Endothelial cell of umbilical vein (primary cell): ENCODE data around the gene HIVEP1.

Experiments
- EZH2 ChIP-seq: IDR thresholded peaks from 2 replicates; pipeline ENCODE4 v1.6.1; 2012; ENCODE audit warnings: borderline replicate concordance, low read depth, mild to moderate bottlenecking, moderate library complexity, low read length, inconsistent platforms; ENCODE audit not compliant: severe bottlenecking
- FOS ChIP-seq: IDR thresholded peaks from 2 replicates; pipeline ENCODE4 v1.6.1; 2011; ENCODE audit warnings: mild to moderate bottlenecking, low read length, moderate library complexity, borderline replicate concordance; ENCODE audit not compliant: insufficient read depth
- JUN ChIP-seq: IDR thresholded peaks from 2 replicates; pipeline ENCODE4 v1.6.1; 2011; ENCODE audit warnings: borderline replicate concordance, low read depth; ENCODE audit not compliant: insufficient read length, insufficient read depth
- MYC ChIP-seq: IDR thresholded peaks from one replicate; pipeline ENCODE4 v1.6.1; 2011; ENCODE audit warnings: mild to moderate bottlenecking, low read depth, low read length
- POLR2A ChIP-seq: IDR thresholded peaks from 2 replicates; pipeline ENCODE4 v1.6.1; 2012; ENCODE audit warnings: low read depth, mild to moderate bottlenecking, control low read depth, low read length
- POLR2AphosphoS5 ChIP-seq: IDR thresholded peaks from 2 replicates; pipeline ENCODE4 v1.6.1; 2012; ENCODE audit warnings: low read depth, mild to moderate bottlenecking, control low read depth, low read length, moderate library complexity; ENCODE audit not compliant: insufficient read depth
- TF ChIP-seq, protein P1 (sequence below), 2 donors: IDR thresholded peaks; 1 replicate in 1 of 2; 2 replicates in 1 of 2; pipeline ENCODE4 v1.5.1; 2011; ENCODE audit warnings: low read length in 2 of 2, mild to moderate bottlenecking in 2 of 2, moderate library complexity in 2 of 2, control low read depth in 1 of 2, inconsistent platforms in 1 of 2, low read depth in 1 of 2; ENCODE audit not compliant: insufficient read depth in 1 of 2; ENCODE audit errors: extremely low read depth in 1 of 2
- TF ChIP-seq, protein P2 (sequence below): IDR thresholded peaks from 2 replicates; pipeline ENCODE4 v1.6.1; 2011; ENCODE audit not compliant: insufficient read depth, insufficient read length

DNA sequence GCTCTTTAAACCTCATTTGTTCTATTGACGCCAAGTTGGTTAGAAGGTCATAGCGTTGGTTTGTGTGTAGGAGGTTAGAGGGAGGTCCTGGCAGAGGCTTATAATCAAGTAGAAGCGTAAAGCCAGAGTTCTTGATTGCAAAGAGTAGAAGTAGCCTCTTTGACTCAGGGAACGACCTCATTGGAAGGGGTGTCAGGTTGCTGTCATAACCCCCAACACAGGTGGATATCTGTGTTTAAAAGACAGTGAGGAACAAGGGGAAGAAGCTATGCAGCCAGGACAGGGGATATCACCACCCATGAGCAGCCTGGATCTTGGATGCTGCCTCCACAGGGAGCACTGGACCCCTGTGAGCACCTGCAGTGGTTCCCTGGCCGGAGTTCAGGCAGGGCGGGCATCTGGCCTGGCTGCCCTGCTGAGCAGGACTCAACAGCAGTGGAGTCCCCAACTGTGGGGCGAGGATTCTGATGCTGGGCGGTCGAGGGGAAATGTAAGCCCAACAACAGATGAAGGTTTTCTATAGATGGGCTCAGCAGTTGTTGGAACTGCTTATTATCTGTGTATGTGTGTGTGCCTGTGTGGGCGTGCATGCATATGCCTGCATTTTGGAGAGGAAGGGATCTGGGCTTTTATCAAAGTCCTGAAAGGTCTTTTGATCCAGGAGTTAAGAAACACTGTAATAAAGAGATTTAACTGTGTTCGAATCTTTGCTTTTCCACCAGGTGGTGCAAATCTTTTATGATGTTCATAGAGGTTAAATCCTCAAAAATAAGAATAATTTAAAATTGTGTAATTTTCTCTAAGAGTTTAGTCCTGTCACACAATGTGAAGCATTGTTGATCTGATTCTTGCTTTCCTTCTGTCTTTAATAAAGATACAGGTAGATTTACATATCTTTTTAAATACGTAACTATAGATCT is 27.7 kb downstream of the HIVEP1 start:
- TF ChIP-seq, protein P1, sequence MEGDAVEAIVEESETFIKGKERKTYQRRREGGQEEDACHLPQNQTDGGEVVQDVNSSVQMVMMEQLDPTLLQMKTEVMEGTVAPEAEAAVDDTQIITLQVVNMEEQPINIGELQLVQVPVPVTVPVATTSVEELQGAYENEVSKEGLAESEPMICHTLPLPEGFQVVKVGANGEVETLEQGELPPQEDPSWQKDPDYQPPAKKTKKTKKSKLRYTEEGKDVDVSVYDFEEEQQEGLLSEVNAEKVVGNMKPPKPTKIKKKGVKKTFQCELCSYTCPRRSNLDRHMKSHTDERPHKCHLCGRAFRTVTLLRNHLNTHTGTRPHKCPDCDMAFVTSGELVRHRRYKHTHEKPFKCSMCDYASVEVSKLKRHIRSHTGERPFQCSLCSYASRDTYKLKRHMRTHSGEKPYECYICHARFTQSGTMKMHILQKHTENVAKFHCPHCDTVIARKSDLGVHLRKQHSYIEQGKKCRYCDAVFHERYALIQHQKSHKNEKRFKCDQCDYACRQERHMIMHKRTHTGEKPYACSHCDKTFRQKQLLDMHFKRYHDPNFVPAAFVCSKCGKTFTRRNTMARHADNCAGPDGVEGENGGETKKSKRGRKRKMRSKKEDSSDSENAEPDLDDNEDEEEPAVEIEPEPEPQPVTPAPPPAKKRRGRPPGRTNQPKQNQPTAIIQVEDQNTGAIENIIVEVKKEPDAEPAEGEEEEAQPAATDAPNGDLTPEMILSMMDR (IDR thresholded peaks at IDR 0.05; ENCODE audit: extremely low read depth in 1 of 2, insufficient read depth in 1 of 2, low read depth in 1 of 2, low read length in 2 of 2) = no peak
- no peak for TF ChIP-seq EZH2
- TF ChIP-seq POLR2A = no peak
- no peak for TF ChIP-seq POLR2AphosphoS5
- TF ChIP-seq JUN = no peak
- TF ChIP-seq, protein P2, sequence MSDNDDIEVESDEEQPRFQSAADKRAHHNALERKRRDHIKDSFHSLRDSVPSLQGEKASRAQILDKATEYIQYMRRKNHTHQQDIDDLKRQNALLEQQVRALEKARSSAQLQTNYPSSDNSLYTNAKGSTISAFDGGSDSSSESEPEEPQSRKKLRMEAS = no peak
- TF ChIP-seq MYC = no peak
- TF ChIP-seq FOS = no peak
